Measurements from ENCODE around the gene PTPRE.

GRCh38 chr10:128061306-128062300 is 154.7 kb downstream of the PTPRE start:
- TF ChIP-seq CTCF (conservative IDR thresholded peaks at IDR 0.05 in 1 of 2, IDR thresholded peaks at IDR 0.05 in 1 of 2; ENCODE audit: extremely low read depth in 1 of 2, insufficient read depth in 1 of 2, low read depth in 1 of 2, low read length in 2 of 2) (no peak), EZH2 (IDR thresholded peaks at IDR 0.05; ENCODE audit: borderline replicate concordance, low read length) (no peak)
